Activated CD8-positive, alpha-beta T cell treated with anti-CD3 and anti-CD28 coated beads, Interleukin-2, amount 10 ng/mL, durations not matched to agents 7 days and 5 days (primary cell): ENCODE data around the gene WSCD2. TPM values are rescaled to one million over a fixed set of nuclear protein-coding genes. Genes with fewer than 3 reads are reported as not detected.

Experiments used
- ATAC-seq: fragments of 150-1000 bp; cut with Tn5 transposase; one replicate; pipeline ENCODE4 v1.10.0; 2021; ENCODE audit warnings: moderate library complexity
- CTCF ChIA-PET: fragments of 350-600 bp; sonication (Branson Sonifier 250); formaldehyde crosslinking; loops from one replicate; lab custom pipeline; 2021; ENCODE audit warnings: antibody characterized with exemption; lab: Charles Lee
- POLR2A ChIA-PET: fragments of 350-600 bp; sonication (Branson Sonifier 250); formaldehyde crosslinking; loops from one replicate; lab custom pipeline; 2021; ENCODE audit warnings: antibody characterized with exemption; lab: Charles Lee
- DNase-seq: peaks from one replicate; pipeline ENCODE4 v3.0.0-alpha.2; 2020
- H3K27ac Mint-ChIP-seq: one replicate; pipeline ENCODE4 v1.8.0; 2021; ENCODE audit warnings: mild to moderate bottlenecking, mixed read lengths
- H3K27me3 Mint-ChIP-seq: one replicate; pipeline ENCODE4 v1.8.0; 2021; ENCODE audit warnings: low read depth, mixed read lengths
- H3K36me3 Mint-ChIP-seq: one replicate; pipeline ENCODE4 v1.8.0; 2021; ENCODE audit warnings: low read depth, mixed read lengths
- H3K4me1 Mint-ChIP-seq: one replicate; pipeline ENCODE4 v1.8.0; 2021; ENCODE audit warnings: low read depth, mixed read lengths
- H3K4me3 Mint-ChIP-seq: one replicate; pipeline ENCODE4 v1.8.0; 2021; ENCODE audit warnings: mild to moderate bottlenecking, mixed read lengths
- H3K9me3 Mint-ChIP-seq: one replicate; pipeline ENCODE4 v1.8.0; 2022; ENCODE audit warnings: mixed read lengths; ENCODE audit not compliant: insufficient read depth
- total RNA-seq, 2 experiments: library from RNA; stranded (reverse); gene quantifications; one replicate each; pipeline ENCODE4 v1.2.3, GENCODE V29; 2021

Gene WSCD2
- total RNA-seq, 2 experiments from 2014 or later: not detected

DNA sequence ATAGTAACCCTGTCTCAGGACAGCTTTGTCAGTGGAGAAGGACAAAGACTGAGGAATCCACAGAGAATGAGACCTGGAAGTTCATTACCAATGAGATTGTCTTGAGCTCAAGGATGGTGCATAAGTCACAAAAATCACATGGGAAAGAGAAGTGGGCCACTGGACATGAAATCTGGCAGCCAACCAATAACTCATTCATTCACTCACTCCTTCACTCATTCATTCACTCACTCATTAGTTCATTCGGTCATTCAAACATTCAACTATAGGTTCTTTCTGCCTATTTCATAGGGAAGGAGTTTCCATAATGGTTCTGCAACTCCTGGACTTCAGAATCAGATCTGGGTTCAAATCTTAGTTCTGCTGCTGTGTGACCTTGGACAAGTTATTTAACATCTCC, 18.2 kb upstream of the WSCD2 start:
- Mint-ChIP-seq H3K27ac (no peak overlapping the region), H3K4me1 (no peaks in the 10 kb centered on the region), H3K27me3 (peaks cover 8% of the 10 kb centered on the region), H3K9me3 (no peaks in the 10 kb centered on the region), H3K36me3 (no peaks in the 10 kb centered on the region), H3K4me3 (no peak overlapping the region)
- CTCF ChIA-PET: no interaction called here
- no peak for DNase-seq
- POLR2A ChIA-PET: no interaction called here
- ATAC-seq: no peak

DNA sequence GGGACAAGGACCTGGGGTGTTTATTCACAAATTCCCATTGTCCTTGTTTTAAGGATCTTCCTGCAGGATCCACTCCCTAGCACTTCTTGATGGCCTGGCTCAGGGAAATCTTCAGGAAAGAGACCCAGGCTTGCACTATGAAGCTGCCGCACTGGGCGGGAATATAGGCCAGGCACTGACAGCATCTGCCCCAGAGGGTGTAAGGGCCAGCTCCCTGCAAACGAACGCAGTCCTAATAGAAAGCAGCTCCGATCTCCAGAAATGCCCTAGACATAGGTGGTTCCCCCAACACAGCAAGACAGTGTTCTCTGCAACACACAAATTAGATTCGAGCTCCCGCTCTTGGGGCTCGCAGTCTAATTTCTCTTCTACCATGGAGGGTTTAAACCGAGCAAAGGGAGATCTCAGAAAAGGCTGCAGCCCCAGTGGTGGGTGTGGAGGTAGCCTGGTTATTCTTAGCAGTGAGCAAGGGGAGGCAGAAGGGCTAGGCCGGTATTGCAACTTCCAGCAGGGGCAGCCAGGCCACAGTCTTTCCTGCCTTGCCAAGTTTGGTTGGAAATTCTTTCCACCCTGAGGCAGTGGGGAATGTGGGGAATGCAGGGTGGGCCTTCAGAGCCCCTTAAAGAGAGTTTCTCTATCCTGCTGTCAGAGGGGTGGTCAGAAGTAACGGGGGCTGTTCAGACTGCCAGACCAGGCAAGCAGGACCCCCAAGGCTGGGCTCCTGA, 16.1 kb upstream of the WSCD2 start:
- H3K4me3 Mint-ChIP-seq: no peak overlapping the region
- peaks cover 10% of the 10 kb centered on the region for H3K27me3 Mint-ChIP-seq
- ATAC-seq: no peak
- H3K27ac Mint-ChIP-seq: no peak overlapping the region
- no peaks in the 10 kb centered on the region for H3K9me3 Mint-ChIP-seq
- no peaks in the 10 kb centered on the region for H3K4me1 Mint-ChIP-seq
- CTCF ChIA-PET: no interaction called here
- H3K36me3 Mint-ChIP-seq: no peaks in the 10 kb centered on the region
- DNase-seq: no peak
- POLR2A ChIA-PET: no interaction called here

DNA sequence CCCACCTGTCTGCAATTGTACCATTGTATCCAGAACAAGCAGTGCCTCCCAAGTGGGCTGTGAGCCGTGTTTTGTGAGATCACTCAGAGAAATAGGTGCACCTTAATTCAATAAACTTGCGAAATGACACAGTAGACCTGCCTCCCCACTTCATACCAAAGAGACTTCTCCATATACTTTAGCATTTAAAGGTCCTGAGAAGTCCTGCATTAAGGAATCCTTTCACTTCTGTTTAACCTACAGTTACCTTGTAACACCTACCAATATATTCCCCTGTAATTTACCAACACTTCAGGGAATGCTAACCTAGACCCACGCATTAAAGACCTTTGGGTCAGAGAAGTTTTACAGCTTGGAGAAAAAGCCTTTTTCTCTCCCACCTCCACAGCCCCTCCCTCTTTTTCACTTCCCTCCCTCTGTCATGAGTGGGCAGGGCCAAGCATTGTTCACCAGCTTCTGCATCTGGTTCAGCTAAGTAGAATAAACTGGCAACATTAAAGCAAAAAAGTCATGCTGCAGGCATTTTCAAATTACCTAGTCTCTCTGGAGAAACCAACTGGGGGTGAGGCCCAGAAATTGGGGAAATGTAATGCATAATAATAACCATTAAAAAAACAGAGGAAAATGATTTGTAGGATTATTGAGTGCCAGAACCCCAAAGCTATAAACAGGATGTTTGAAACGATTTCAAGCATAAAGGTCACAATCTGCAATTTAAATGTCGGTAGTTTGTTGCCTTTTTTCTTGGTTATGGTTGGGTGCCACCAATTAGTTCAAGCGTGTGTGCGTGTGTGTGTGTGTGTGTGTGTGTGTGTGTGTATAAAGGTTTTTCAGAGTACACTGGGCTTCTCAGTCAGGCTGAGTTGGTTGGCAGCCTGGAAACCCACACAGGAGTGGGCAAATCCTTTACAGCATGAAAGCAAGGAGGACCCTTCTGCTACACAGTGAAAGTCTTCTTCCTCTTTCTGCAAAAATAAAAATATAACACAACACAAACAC, 13.7 kb upstream of the WSCD2 start:
- ChIA-PET POLR2A (no interaction called here), CTCF (no interaction called here)
- Mint-ChIP-seq H3K9me3 (no peaks in the 10 kb centered on the region), H3K27me3 (peaks cover 10% of the 10 kb centered on the region), H3K27ac (no peak overlapping the region), H3K36me3 (no peaks in the 10 kb centered on the region), H3K4me1 (peaks cover 4% of the 10 kb centered on the region), H3K4me3 (no peak overlapping the region)
- ATAC-seq (no peak), DNase-seq (no peak)

DNA sequence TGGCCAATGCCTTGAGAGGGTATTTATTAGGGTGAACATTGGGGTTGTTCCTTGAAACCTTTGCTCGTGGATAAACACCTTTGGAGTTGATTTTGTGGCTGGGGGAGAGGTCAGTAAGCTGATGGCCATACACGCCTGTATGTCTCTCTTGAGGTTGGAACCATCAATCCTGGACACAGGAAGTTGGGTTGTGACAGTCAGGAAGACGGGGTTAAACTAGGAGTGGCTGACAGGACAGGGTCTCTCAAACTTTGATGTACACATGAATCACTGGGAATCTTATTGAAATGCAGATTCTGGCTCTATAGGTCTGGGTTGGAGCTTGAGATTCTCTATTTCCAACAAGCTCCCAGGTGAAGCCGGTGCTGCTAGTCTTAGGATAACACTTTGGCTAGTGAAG, 12.8 kb upstream of the WSCD2 start:
- ChIA-PET CTCF (no interaction called here), POLR2A (no interaction called here)
- Mint-ChIP-seq H3K4me1 (peaks cover 4% of the 10 kb centered on the region), H3K27me3 (peaks cover 10% of the 10 kb centered on the region), H3K36me3 (no peaks in the 10 kb centered on the region), H3K4me3 (no peak overlapping the region), H3K9me3 (no peaks in the 10 kb centered on the region), H3K27ac (no peak overlapping the region)
- ATAC-seq (no peak), DNase-seq (no peak)

DNA sequence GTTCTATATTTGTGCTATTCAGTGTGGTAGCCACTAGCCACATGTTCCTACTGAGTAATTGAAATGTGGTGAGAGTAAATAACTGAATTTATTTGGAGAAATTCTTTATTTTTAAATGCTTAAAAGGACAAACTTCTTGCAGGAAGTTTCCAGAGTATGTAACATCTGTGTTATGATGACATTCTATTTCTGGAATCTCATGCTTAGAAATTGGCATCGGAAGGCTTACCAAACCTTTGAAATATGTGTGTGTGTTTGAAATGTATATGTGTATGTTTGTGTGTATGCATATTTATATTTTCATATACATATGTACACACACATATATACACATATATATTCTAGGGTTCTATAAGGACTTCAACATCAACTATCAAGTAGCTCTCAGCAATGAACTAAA, 12.4 kb upstream of the WSCD2 start:
- ChIA-PET POLR2A (no interaction called here), CTCF (no interaction called here)
- DNase-seq (no peak), ATAC-seq (no peak)
- Mint-ChIP-seq H3K27ac (no peak overlapping the region), H3K9me3 (no peaks in the 10 kb centered on the region), H3K36me3 (no peaks in the 10 kb centered on the region), H3K4me3 (no peak overlapping the region), H3K27me3 (peaks cover 10% of the 10 kb centered on the region), H3K4me1 (peaks cover 4% of the 10 kb centered on the region)

DNA sequence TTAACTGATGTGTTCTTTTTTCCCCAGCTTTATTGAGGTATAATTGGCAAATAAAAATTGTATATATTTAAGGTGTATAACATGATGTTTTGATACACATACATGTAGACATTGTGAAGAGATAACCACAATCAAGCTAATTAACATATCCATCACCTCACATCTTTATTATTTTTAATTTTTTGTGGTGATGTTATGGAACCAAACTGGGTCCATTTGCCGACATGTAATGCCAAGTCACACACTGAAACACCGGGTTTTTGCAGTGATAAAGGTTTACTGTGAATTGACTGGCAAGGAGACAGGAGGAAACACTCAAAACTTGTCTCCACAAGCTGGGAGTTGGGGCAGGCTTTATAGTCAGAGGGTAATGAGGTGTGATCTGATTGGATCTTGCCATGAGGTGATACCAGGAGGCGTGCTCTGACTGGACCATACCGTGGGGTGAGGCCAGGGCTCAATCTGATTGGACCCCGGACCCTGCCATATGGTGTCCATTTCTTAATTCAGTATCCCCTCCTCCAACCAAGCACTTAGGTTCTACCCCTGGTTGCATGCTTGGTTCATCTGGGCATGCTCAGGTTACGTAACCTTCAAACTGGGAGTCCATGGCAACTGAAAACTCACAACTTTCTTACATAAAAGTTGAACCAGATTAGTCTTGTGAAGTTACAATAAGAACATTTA, 11.8 kb upstream of the WSCD2 start:
- Mint-ChIP-seq H3K36me3 (no peaks in the 10 kb centered on the region), H3K4me1 (peaks cover 4% of the 10 kb centered on the region), H3K4me3 (no peak overlapping the region), H3K27me3 (peaks cover 10% of the 10 kb centered on the region), H3K9me3 (no peaks in the 10 kb centered on the region), H3K27ac (no peak overlapping the region)
- ChIA-PET POLR2A (no interaction called here), CTCF (no interaction called here)
- ATAC-seq (no peak), DNase-seq (no peak)

DNA sequence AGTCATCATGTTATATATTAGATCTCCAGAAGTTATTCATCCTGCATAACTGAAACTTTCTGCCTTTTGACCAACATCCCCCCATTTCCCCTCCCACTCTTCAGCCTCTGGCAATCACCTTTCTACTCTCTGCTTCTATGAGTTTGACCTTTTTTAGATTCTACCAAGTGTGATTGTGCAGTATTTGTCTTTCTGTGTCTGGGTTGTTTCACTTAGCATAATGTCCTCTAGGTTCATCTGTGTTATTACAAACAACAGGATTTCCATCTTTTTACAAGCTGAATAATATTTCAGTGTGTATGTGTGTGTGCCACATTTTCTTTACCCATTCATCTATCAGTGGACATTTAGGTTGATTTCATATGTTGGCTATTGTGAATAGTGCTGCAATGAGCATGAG, 11.2 kb upstream of the WSCD2 start:
- CTCF ChIA-PET: no interaction called here

DNA sequence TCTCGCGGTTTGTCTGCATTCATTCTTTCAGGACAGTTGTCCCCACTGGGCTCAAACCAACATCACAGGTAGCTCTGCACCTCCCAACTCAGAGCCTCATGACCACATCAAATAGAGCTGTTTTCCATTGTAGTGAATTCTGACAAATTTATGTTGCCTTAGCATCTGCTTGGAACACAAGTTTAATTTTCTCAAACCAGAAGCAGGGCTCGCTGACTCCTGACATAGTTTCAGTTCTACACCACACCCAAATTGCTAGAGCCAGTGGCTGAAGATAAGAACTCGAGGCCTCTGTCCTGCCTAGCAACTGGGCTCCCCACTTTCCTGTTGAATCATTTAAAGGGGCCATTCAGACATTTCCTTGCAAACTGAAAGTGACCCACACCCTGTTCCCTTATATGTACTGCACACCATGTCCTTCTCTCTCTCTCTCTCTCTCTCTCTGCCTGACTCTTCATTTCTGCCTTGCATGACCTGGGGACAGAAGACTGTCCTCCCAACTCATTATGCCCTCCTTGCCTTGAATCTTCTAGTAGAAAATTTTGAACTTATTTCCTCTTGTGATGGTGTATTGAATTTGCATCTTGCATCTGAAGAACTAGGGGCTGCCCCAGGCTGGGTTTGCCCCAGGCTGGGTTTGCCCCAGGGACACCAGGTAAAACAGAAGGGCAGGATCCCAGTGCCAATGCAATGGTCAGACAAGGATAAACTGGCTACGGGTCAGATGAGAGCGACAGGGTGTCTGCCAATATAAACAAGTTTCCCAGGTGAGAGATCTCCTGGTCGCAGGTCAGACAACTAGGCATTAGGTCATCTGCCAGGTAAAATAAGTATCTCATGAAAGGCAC, 9.7 kb upstream of the WSCD2 start:
- H3K36me3 Mint-ChIP-seq: no peaks in the 10 kb centered on the region
- ATAC-seq (no peak), DNase-seq (no peak)
- H3K27ac Mint-ChIP-seq: no peak overlapping the region
- H3K9me3 Mint-ChIP-seq: no peaks in the 10 kb centered on the region
- no peak overlapping the region for H3K4me3 Mint-ChIP-seq
- peaks cover 8% of the 10 kb centered on the region for H3K27me3 Mint-ChIP-seq
- ChIA-PET CTCF (no interaction called here), POLR2A (no interaction called here)
- H3K4me1 Mint-ChIP-seq: peaks cover 4% of the 10 kb centered on the region

More for the DNA sequence above, 11.2 kb upstream of the WSCD2 start:
- POLR2A ChIA-PET: no interaction called here
- DNase-seq: no peak
- Mint-ChIP-seq H3K27ac (no peak overlapping the region), H3K9me3 (no peaks in the 10 kb centered on the region), H3K27me3 (peaks cover 10% of the 10 kb centered on the region), H3K4me1 (peaks cover 4% of the 10 kb centered on the region), H3K36me3 (no peaks in the 10 kb centered on the region), H3K4me3 (no peak overlapping the region)
- ATAC-seq: no peak

DNA sequence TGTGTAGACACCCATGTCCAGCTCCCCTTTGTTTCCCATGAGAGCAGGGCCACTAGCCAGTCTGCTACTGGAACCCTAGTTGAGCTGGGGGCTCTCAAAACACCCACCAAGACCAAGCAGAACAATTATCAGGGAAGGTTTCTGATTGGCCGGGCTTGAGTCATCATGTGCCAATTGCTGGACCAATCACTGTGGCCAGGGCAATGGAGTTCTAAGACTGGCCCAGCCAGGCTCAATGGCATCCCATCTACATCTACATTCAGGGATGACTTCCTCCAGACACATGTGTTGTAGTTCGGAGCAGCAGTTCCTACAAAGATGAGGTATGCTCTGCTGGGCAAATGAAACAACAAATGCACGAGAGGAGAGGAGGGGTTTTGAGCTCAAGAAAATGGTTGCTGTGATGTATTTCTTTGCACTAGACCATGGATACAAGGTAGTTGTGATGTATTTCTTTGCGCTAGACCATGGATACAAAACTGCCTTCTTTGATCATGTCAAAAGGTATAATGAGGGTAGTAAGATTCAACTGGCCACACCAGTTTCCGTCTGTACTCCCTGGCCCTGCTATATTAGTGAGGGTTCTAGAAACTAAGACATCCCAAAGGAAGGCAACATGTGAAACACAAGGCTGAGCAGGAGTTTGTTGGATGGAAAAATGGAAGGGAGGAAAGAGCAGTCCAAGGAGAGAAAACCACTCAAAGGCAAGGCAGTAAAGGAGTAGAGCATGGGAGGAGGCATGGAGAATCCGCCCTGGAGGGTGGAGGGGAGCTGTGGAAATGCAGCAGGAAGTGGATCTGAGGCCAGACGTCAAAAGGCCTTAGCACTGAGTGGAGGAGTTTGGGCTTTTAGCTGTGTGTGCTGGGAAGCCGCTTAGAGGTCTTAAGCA, 8.9 kb upstream of the WSCD2 start:
- CTCF ChIA-PET: no interaction called here
- H3K27me3 Mint-ChIP-seq: peaks cover 5% of the 10 kb centered on the region

DNA sequence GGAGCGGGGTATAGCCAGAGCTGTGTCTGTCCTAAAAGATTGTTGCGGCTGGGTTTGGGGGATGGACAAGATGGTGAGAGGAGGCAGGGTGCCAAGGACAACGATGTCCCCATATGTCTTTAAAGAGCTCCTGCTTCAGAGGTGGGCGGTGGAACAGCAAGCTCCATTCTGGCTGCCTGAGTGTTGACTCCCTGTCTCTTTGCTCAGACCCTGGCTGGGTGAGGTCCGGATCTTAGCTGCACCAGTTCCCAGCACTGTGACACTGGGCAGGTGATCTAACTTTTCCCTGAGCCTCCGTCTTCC, 8.3 kb upstream of the WSCD2 start:
- Mint-ChIP-seq H3K4me1 (peaks cover 4% of the 10 kb centered on the region), H3K27ac (no peak overlapping the region)
- CTCF ChIA-PET: no interaction called here

More for the DNA sequence above, 8.9 kb upstream of the WSCD2 start:
- no peaks in the 10 kb centered on the region for H3K36me3 Mint-ChIP-seq
- H3K9me3 Mint-ChIP-seq: no peaks in the 10 kb centered on the region
- no peak for DNase-seq
- no peak overlapping the region for H3K4me3 Mint-ChIP-seq
- H3K27ac Mint-ChIP-seq: no peak overlapping the region
- peaks cover 4% of the 10 kb centered on the region for H3K4me1 Mint-ChIP-seq
- no peak for ATAC-seq
- POLR2A ChIA-PET: no interaction called here

DNA sequence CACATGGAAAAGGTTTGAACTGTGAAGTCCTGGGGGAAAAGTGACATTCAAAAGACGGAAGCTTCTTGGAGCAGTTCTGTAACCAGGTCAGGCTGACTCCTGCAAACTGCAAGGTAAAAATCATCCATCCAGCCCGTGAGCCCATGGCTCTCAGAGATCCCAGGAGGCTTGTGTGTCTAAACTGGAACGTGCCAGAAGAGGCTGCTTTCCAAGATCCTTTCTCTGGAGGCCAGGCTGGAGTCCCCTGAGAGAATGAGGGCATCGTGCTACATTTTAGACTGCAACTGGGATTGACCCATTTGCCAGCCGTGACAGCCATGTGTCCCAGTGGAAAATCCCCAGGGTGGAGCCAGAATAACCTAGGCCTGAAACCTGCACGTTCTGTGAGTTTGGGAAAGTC, 7.8 kb upstream of the WSCD2 start:
- ChIA-PET POLR2A (no interaction called here), CTCF (no interaction called here)
- no peak overlapping the region for H3K27ac Mint-ChIP-seq

More for the DNA sequence above, 8.3 kb upstream of the WSCD2 start:
- Mint-ChIP-seq H3K9me3 (no peaks in the 10 kb centered on the region), H3K27me3 (peaks cover 5% of the 10 kb centered on the region), H3K36me3 (no peaks in the 10 kb centered on the region), H3K4me3 (no peak overlapping the region)
- DNase-seq: no peak
- POLR2A ChIA-PET: no interaction called here
- ATAC-seq: no peak

More for the DNA sequence above, 7.8 kb upstream of the WSCD2 start:
- H3K27me3 Mint-ChIP-seq: peaks cover 5% of the 10 kb centered on the region
- peaks cover 4% of the 10 kb centered on the region for H3K4me1 Mint-ChIP-seq
- H3K36me3 Mint-ChIP-seq: no peaks in the 10 kb centered on the region
- ATAC-seq (no peak), DNase-seq (no peak)
- no peaks in the 10 kb centered on the region for H3K9me3 Mint-ChIP-seq
- H3K4me3 Mint-ChIP-seq: no peak overlapping the region
